UCSD-AML1 (cell line): Measurements from ENCODE around the gene CA10.

Experiments used
- DNase-seq: peaks from one replicate; lab custom pipeline; 2025; ENCODE audit not compliant: unreplicated experiment; lab: John Stamatoyannopoulos, UW

CA10 gene

GRCh38 chr17:52158450-52159042 lies at the start of gene CA10:
Gene CA10 (minus strand): TSS chr17:52158714.
- no peak for DNase-seq

- DNase-seq = no peak
Observed at GRCh38 chr17:52207796-52208195, 49.3 kb upstream of the CA10 start.

GRCh38 chr17:52202520-52203080 lies 44.1 kb upstream of the CA10 start:
- DNase-seq = no peak

GRCh38 chr17:52201767-52202519 lies 43.4 kb upstream of the CA10 start:
- DNase-seq = no peak

- no peak for DNase-seq
Observed at GRCh38 chr17:52191491-52191890, 33.0 kb upstream of the CA10 start.

GRCh38 chr17:52181782-52182181 lies 23.3 kb upstream of the CA10 start:
- DNase-seq = no peak

- no peak for DNase-seq
Observed at GRCh38 chr17:52178012-52178411, 19.5 kb upstream of the CA10 start.

- no peak for DNase-seq
Observed at GRCh38 chr17:52170963-52171572, 12.6 kb upstream of the CA10 start.

GRCh38 chr17:52160136-52160567 lies 1.6 kb upstream of the CA10 start:
- DNase-seq = no peak

GRCh38 chr17:52159246-52160135 lies 977 bp upstream of the CA10 start:
- DNase-seq = no peak

- DNase-seq = no peak
Observed at GRCh38 chr17:52157603-52158449, 688 bp downstream of the CA10 start.

GRCh38 chr17:52156576-52157570 lies 1.6 kb downstream of the CA10 start:
- DNase-seq = no peak

GRCh38 chr17:52155301-52155700 lies 3.2 kb downstream of the CA10 start:
- DNase-seq = no peak

- no peak for DNase-seq
Observed at GRCh38 chr17:52154466-52154865, 4.0 kb downstream of the CA10 start.

- no peak for DNase-seq
Observed at GRCh38 chr17:52150935-52151334, 7.6 kb downstream of the CA10 start.

GRCh38 chr17:52149626-52150025 lies 8.9 kb downstream of the CA10 start:
- no peak for DNase-seq

- DNase-seq = no peak
Observed at GRCh38 chr17:52148969-52149351, 9.6 kb downstream of the CA10 start.

GRCh38 chr17:52148288-52148968 lies 10.1 kb downstream of the CA10 start:
- DNase-seq = no peak
